NCI-H1048 (cell line): Measurements from ENCODE around the gene NAT16.
"Not testable (repeated sequence)": the region's sequence is repeated elsewhere in the genome, so short reads cannot be mapped to it uniquely, and the experiment has no call there.

Source experiments
- DNase-seq: peaks from one replicate; lab custom pipeline; 2025; lab: John Stamatoyannopoulos, UW

NAT16 gene

DNA sequence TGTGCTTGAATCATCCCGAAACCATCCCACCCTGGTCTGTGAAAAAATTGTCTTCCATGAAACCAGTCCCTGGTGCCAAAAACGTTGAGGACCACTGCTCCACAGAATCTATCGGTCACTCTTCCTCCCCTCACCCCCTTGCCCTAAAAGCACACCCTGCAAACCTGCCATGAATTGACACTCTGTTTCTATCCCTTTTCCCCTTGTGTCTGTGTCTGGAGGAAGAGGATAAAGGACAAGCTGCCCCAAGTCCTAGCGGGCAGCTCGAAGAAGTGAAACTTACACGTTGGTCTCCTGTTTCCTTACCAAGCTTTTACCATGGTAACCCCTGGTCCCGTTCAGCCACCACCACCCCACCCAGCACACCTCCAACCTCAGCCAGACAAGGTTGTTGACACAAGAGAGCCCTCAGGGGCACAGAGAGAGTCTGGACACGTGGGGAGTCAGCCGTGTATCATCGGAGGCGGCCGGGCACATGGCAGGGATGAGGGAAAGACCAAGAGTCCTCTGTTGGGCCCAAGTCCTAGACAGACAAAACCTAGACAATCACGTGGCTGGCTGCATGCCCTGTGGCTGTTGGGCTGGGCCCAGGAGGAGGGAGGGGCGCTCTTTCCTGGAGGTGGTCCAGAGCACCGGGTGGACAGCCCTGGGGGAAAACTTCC is 54.0 kb downstream of the NAT16 start:
- DNase-seq: no peak

GRCh38 chr7:101124376-101125056 is 55.6 kb downstream of the NAT16 start:
- DNase-seq: no peak

GRCh38 chr7:101123703-101124068 is 56.4 kb downstream of the NAT16 start:
- no peak for DNase-seq

DNA sequence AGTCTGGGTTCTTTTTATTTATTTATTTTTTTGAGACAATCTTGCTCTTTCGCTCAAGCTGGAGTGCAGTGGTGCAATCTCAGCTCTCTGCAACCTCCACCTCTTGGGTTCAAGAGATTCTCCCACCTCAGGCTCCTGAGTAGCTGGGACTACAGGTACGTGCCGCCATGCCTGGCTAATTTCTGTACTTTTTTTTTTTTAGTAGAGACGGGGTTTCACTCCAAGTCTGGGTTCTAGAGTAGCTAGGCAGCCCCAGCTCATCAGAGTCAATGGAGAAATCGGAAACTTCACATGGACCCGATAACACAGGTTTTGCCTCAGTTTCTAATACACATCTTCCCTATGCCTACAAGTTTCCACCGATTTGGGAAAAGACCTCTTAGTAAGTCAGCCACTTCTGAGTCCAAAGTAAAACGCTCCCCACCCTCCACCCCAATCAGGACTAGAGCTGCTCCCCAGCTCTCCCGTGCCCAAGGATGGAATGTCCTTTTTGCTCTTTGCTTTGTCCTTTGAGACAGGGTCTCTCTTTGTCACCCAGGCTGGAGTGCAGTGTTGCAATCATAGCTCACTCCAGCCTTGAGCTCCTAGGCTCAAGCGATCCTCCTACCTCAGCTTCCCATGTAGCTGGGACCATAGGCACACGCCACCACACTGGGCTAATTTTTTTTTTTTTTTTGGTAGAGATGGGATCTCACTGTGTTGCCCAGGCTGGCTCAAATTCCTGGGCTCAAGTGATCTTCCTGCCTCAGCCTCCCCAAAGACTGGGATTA is 57.0 kb downstream of the NAT16 start:
- DNase-seq: no peak

- DNase-seq: no peak
Measured at GRCh38 chr7:101121991-101122932, 57.8 kb downstream of the NAT16 start.

GRCh38 chr7:101121631-101121990 is 58.5 kb downstream of the NAT16 start:
- DNase-seq: not testable (repeated sequence)
